Stimulated activated CD4-positive, alpha-beta T cell treated with anti-CD3 and anti-CD28 coated beads, Interleukin-4, amount 100 ng/mL, for 48 hours (primary cell): ENCODE data around the gene BRICD5.

Experiments used
- DNase-seq, 2 donors: peaks; one replicate each; pipeline ENCODE4 v3.0.0-alpha.2; 2020; ENCODE audit warnings: low read depth in 2 of 2

The BRICD5 gene

DNA sequence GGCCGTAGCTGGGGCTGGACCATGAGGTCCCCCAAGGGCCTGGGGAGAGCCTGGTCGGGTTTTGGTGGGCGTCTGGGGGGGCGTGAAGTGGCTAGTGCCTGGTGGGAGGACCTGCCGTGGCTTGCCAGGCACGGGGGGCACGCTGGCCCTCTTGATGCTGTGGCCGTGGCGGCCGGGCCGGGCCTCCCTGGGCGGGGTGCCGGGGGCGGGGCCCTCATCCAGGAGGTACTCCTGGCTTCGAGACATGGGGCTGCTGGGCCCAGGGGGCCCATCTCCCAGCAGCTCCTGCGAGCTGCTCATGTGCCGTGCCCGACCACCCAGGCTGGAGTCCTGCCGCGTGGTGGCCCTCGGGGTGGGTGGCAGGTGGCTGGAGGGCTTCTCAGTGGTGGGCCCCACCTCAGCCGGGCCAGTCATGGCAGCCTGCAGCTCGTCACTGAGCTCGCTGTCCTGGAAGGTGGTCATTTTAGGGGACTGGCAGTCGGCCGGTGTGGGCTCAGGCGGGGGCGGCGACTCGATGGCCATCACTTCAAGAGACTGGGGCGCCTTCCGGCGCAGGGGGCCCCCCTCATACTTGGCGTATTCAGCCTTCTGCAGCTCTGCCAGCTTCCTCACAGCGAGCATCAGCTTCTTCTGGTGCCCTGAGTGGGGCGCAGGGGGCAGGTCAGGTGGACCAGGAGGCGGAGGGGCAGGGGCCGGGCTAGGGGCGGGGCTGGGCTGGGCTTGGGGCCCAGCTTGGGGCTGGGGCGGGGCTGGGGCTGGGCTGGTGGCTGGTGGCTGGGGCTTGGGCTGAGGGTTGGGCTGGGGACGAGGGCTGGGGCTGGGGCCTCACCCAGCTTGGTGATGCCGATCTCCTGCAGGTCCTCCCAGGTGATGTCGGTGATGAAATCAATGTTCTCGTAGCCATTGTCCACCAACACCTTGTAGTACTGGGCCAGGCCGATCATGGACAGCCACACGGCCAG, 29.4 kb downstream of the BRICD5 start:
- DNase-seq: no peak

- DNase-seq: no peak
Observed at GRCh38 chr16:2180461-2180860, 30.2 kb downstream of the BRICD5 start.

DNA sequence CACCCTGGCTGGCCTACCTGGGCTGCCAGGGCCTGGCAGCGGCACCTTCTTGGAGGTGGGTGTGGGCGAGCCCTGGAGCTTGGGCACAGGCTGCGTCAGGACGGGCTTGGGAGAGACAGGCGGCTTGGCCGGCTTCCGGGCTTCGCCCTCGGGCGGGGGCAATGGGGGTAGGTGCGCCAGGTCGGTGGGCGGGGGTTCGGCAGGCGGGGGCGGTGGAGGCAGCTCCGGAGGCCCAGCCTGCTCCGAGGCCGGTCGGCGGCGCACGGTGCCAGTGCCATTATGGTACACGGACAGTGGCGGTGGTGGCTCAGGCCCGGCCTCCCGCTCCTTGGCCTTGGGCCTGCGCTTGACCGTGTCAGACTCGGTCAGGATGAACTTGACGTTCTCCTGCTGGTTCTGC, 31.1 kb downstream of the BRICD5 start:
- no peak for DNase-seq

- no peak for DNase-seq
Observed at GRCh38 chr16:2179107-2179501, 31.6 kb downstream of the BRICD5 start.

DNA sequence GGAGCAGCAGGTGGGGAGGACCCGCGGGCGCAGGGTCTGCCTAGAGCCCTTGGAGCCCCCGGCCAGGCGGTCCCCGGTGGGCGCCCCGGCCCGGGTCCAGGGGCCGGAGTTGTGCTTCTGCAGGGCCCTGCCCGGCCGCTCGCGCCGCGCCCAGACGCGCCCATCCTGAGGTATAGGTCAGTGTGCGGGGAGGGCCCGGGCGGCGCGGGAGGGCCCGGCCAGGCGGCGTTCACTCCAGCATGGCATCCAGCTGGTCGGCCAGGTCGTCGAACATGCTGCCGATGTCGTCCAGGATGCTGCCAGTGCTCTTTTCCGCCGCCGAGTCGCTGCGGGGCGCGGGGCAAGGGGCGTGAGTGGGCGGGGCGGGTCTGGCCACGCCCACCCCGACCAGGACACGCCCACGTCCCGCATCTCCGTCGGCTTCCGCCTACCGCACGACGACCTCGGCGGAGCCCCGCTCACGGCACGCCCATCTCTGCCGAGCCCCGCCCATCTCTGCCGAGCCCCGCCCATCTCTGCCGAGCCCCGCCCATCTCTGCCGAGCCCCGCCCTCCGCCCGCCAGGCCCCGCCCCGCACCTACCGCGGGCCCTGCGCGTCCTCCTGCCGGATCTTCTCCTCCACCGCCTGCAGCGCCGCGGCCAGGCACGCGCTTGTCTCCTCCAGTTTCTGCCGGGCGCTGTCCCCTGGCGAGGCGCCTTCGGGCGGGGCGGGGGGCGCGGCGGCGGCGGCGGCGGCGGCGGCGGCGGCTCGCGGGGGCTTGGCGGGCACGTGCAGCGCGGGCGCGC, 32.1 kb downstream of the BRICD5 start:
- DNase-seq: peak in 1 of 2 donors; percentile 44

DNA sequence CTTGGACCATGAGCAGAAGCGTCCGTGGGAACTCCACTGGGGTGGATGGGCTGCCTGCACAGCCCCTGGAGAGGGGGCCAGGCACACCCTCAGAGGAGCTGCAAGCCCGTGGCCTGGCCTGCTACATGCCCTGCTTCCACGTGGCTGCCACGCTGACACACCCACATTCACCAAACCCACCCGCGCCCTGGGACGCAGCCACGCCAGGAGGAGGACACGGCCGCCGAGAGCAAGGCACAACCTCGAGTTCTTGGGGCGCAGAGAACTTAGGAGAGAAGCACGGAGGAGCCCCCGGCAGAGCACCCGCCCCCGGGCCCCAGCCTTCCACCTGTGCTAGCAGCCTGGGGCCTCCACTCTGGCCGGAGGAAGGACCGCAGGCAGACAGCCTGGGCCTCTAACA, 33.1 kb downstream of the BRICD5 start:
- no peak for DNase-seq

DNA sequence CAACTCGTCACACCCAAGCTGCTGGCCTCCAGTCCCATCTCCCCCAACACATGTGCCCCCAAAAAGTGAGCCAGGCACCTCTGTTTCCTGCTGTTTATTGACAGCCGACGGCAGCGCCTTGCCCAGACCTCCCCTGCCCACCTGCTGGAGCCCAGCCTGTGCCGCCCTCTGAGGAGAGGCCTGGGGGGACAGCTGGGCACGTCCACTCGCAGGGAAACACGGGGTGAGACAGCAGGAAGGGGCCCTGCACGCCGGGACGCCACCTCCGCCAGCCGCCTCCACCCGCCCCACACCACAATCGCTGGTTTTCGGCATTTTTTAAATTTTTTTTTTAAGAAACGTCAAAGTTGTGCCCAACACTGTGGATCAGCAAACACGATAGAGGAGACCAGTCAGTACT, 33.6 kb downstream of the BRICD5 start:
- DNase-seq: no peak

DNA sequence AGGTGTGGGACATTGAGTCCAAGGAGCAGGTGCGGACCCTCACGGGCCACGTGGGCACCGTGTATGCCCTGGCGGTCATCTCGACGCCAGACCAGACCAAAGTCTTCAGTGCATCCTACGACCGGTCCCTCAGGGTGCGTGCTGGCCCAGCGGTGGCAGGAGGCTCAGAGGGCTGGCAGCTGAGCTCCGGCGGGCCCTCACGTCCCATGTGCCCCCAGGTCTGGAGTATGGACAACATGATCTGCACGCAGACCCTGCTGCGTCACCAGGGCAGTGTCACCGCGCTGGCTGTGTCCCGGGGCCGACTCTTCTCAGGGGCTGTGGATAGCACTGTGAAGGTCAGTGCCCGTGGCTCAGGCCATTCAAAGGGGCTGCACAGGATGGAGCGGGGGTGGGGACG, 34.6 kb downstream of the BRICD5 start:
- DNase-seq: no peak

DNA sequence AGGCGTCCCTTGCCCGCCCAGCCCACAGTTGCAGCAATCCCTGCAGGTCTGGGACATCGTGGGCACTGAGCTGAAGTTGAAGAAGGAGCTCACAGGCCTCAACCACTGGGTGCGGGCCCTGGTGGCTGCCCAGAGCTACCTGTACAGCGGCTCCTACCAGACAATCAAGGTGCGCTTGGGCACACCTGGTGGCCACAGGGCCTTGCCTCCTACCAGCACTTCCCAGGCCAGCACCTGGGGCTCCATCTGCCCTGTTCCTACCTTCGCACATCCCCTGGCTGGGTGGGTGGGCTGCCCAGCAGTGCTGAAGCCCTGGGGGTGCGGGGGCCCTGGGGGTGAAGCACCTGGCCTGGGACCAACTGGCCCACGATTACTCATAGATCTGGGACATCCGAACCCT, 35.2 kb downstream of the BRICD5 start:
- no peak for DNase-seq

- no peak for DNase-seq
Observed at GRCh38 chr16:2174396-2175131, 36.1 kb downstream of the BRICD5 start.

DNA sequence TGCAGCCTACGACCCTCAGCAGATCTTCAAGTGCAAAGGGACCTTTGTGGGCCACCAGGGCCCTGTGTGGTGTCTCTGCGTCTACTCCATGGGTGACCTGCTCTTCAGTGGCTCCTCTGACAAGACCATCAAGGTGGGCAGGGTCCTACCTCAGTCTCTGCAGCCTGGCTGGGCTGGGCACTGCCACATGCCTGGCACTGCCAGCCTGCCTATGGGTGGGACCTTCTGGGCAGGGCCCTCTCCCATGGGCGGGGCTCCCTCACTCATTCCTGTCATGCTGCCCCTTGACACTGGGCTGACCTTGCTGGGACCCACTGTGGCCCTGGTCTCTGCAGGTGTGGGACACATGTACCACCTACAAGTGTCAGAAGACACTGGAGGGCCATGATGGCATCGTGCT, 36.7 kb downstream of the BRICD5 start:
- no peak for DNase-seq

DNA sequence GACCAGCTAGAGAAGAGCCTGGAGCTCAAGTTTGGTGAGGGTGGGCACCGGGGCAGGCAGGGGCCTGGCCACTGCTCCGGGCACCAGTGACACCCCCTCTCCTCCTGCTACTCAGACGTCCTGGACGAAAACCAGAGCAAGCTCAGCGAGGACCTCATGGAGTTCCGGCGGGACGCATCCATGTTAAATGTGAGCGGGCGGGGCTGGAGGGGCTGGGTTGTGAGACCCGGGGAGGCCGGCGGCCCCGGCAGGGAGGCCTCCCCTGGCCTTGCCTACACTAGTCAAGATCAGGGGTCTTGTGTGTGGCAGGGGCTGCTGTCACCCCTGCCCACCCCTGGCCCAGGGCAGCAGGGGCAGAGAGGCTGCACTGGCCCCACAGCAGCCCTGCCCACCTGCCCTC, 37.3 kb downstream of the BRICD5 start:
- DNase-seq: no peak

DNA sequence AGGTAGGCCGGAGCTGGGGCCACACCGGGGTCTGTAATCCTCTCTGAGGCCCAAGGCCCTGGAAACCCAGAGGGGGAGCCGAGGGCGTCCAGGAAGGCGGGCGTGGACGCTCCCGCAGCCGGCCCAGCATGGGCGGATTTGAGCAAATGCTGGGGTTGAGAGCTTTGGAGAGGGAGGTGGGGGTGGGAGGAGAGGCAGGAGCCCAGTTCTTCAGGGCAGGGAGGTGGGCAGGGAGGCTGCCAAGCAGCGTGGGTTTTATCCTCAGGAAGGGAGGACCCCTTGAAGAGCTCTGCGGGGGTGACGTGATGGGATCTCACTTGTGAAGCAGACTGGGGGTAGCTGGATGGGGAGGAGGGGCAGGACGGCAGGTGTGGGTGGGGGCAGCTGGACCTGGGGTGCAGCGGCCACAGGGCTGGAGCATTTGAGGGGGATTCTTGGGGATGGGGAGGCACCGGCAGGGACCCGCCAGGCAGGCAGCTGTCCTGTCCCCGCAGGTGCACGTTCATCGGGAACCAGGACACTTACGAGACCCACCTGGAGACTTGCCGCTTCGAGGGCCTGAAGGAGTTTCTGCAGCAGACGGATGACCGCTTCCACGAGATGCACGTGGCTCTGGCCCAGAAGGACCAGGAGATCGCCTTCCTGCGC, 37.9 kb downstream of the BRICD5 start:
- DNase-seq: no peak

DNA sequence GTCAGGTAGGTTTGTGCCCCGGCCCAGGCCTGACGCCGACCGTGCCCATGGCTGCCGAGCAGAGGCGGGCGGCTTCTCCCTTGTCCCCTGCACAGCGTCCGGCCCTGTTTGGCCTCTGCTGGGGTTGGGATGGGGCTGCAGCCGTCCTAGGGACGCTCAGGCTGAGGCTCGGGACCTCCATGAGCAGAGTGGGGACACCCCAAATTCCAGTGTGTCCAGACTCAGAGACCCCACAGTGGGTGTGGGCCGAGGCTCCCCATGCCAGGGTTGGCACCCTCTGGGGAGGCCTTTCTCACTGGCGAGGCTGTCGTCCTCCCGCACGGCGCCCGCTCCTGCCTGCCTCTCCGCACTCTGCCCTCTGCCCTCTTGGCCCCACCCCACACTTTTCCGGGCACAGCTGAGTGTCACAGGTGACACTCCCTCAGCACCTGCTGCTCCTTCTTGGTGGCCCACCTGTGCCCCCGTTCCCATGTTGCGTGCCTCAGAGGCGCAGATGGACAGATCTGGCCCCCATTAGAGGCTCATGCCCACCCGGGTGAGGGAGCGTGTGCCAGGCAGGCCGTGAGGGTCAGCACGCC, 39.0 kb downstream of the BRICD5 start:
- no peak for DNase-seq

GRCh38 chr16:2170587-2171435, 39.9 kb downstream of the BRICD5 start:
- DNase-seq: no peak

GRCh38 chr16:2170080-2170479, 40.6 kb downstream of the BRICD5 start:
- no peak for DNase-seq

DNA sequence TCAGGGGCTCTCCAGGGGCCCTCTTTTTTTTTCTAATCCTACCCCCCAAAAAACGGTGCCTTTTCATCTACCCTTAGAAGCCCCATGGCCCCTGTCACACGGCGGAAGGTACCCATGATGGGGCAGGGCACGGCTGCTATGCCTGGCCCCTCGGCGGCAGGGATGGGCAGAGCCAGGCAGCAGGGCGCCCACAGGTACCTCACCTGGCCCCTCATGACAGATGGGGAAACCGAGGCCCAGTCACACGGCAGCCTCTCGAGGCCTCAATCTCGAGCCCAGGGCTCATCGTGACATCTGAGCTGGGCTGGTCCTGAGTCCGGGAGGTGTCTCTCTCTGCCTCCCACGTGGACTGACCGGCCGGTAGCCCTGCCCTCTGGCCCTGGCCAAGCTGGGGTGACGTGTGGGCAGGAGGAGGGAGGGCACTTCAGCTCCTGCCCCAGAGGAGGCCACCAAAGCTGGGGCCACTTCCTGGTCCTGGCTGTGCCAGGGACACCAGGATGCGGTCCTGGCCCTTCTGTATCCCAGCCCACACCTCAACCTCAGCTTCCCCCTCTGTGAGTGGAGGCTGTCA, 43.5 kb downstream of the BRICD5 start:
- DNase-seq: no peak

GRCh38 chr16:2166263-2167067, 44.2 kb downstream of the BRICD5 start:
- DNase-seq: no peak

DNA sequence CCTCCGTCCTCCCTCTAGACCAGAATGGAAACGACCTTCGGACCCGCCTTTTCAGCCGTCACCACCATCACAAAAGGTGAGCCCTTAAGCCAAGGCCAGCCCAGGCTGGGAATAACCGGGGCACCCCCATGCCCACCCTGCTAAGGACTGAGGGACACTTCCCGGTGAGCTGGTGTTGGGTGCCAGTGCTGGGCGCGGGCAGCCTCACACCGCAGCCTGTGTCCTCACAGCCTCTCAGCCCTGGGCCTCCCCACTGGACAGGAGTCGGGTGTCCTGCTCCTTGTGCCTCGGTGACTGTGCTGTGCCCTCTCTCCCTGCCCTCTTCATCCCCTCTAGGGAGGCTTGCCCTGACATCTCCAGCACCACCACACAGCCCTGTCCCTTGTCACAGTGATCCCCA, 44.8 kb downstream of the BRICD5 start:
- DNase-seq: no peak
